Colonic mucosa (tissue), 4 donors: ENCODE data around the gene INO80. TPM values are rescaled to one million over a fixed set of nuclear protein-coding genes. Genes with fewer than 3 reads are reported as not detected.

Experiments used
- DNase-seq: peaks from one replicate; pipeline ENCODE4 v3.0.0-alpha.2; 2020
- H3K27ac ChIP-seq: fragments of 200-600 bp; one replicate; pipeline ENCODE4 v1.8.0; 2021
- H3K27me3 ChIP-seq: fragments of 200-600 bp; one replicate; pipeline ENCODE4 v1.8.0; 2021
- H3K36me3 ChIP-seq: fragments of 200-600 bp; one replicate; pipeline ENCODE4 v1.8.0; 2021
- H3K4me1 ChIP-seq: fragments of 200-600 bp; one replicate; pipeline ENCODE4 v1.8.0; 2021; ENCODE audit warnings: mild to moderate bottlenecking
- H3K4me3 ChIP-seq: fragments of 200-600 bp; one replicate; pipeline ENCODE4 v1.8.0; 2021
- H3K9ac ChIP-seq, 2 donors: one replicate each; pipeline ENCODE4 v1.7.0; 2013; ENCODE audit warnings: control low read depth in 2 of 2, low read depth in 2 of 2, low read length in 2 of 2
- H3K9me3 ChIP-seq: fragments of 200-600 bp; one replicate; pipeline ENCODE4 v1.8.0; 2021
- intact Hi-C: fragments of 100-400 bp; cut with DNase I; formaldehyde crosslinking; loops from one replicate; pipeline ENCODE4 v1.14.1; 2022
- total RNA-seq, 2 donors: library from RNA; stranded (reverse); fragmentation: NEBNext Ultra II Directional in 1 of 2; extraction: Animal tissue kit (Norgen Biotek cat#: 25700) in 1 of 2; gene quantifications; one replicate each; pipeline ENCODE4 v1.2.1, GENCODE V29; 2021
- TF ChIP-seq, protein P1 (sequence below): fragments of 200-600 bp; IDR thresholded peaks from one replicate; pipeline ENCODE4 v1.8.0; 2022; ENCODE audit warnings: antibody characterized with exemption, mild to moderate bottlenecking
- donor health status: healthy.
- donor health status: DM: no; HTN: no; CAD: no.
- donor health status: DM: no; HTN: no; CAD: no.

Gene INO80
- total RNA-seq, 2 donors from 2014 or later, result 17.6 to 27.4 TPM

DNA sequence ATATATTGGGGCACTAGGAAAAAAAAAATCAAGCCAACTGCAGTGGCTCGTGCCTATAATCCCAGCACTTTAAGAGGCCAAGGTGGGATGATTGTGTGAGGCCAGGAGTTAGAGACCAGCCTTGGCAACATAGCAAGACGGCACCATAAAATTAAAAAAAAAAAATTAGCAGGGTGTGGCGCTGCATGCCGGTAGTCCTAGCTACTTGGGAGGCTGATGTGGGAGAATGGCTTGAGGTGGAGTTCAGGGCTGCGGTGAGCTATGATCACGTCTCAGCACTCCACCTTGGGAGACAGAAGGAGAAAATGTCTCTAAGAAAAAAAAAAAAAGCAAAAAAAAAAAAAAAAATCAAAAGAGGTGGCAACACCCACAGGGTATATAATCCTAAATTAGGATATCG, 49.6 kb downstream of the INO80 start:
- no peak overlapping the region for H3K4me3 ChIP-seq
- H3K9ac ChIP-seq, result no peak overlapping the region
- TF ChIP-seq, protein P1, sequence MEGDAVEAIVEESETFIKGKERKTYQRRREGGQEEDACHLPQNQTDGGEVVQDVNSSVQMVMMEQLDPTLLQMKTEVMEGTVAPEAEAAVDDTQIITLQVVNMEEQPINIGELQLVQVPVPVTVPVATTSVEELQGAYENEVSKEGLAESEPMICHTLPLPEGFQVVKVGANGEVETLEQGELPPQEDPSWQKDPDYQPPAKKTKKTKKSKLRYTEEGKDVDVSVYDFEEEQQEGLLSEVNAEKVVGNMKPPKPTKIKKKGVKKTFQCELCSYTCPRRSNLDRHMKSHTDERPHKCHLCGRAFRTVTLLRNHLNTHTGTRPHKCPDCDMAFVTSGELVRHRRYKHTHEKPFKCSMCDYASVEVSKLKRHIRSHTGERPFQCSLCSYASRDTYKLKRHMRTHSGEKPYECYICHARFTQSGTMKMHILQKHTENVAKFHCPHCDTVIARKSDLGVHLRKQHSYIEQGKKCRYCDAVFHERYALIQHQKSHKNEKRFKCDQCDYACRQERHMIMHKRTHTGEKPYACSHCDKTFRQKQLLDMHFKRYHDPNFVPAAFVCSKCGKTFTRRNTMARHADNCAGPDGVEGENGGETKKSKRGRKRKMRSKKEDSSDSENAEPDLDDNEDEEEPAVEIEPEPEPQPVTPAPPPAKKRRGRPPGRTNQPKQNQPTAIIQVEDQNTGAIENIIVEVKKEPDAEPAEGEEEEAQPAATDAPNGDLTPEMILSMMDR, result no peak
- no peak for DNase-seq
- H3K27ac ChIP-seq, result no peak overlapping the region
- H3K4me1 ChIP-seq, result no peaks in the 10 kb centered on the region
- peaks cover 5% of the 10 kb centered on the region for H3K36me3 ChIP-seq
- no peaks in the 10 kb centered on the region for H3K27me3 ChIP-seq
- intact Hi-C loops, result no loop called here
- no peaks in the 10 kb centered on the region for H3K9me3 ChIP-seq

DNA sequence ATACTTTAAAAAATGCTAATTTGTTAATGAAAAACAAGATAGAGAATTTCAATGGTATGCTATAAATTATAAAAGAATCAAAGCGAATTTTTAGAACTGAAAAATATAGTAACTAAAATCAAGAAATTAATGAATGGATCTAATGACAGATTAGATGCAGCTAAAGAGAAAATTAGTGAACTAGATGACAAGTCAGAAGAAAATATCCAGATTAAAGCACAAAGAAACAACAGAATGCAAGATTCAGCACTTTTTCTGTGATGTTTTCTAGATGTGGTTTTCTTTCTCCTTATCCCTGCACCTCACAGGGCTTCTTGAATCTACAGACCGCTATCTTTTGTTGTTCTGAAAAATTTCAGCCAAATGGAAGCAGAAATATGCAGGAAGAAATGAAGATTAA, 54.4 kb downstream of the INO80 start:
- intact Hi-C loops, result no loop called here
- no peak overlapping the region for H3K9ac ChIP-seq
- H3K27ac ChIP-seq, result no peak overlapping the region
- no peak overlapping the region for H3K4me3 ChIP-seq
- no peak for DNase-seq
- H3K4me1 ChIP-seq, result no peaks in the 10 kb centered on the region
- H3K27me3 ChIP-seq, result no peaks in the 10 kb centered on the region
- H3K36me3 ChIP-seq, result peaks cover 4% of the 10 kb centered on the region
- TF ChIP-seq, protein P1, result no peak
- H3K9me3 ChIP-seq, result no peaks in the 10 kb centered on the region

DNA sequence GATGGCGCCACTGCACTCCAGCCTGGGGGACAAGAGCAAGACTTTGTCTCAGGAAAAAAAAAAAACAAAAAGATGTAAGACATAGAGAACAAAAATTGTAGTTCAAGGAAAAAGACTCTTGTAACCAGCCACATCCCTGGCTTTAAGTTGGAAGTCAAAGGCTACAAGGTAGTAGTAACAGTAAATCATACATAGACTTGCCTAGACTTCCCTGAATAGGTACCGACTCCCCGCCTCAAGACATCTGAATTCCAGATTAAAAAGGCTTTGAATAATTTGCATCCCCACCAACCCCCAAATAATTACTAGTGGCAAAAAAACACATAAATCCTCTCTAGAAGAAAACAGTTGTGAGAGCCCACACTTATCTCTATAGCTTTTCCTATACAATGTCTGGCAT, 55.6 kb downstream of the INO80 start:
- no peak for DNase-seq
- intact Hi-C loops, result no loop called here
- no peak overlapping the region for H3K9ac ChIP-seq
- peaks cover 4% of the 10 kb centered on the region for H3K36me3 ChIP-seq
- TF ChIP-seq, protein P1, result no peak
- no peaks in the 10 kb centered on the region for H3K4me1 ChIP-seq
- no peak overlapping the region for H3K4me3 ChIP-seq
- no peaks in the 10 kb centered on the region for H3K27me3 ChIP-seq
- no peaks in the 10 kb centered on the region for H3K9me3 ChIP-seq
- H3K27ac ChIP-seq, result no peak overlapping the region

DNA sequence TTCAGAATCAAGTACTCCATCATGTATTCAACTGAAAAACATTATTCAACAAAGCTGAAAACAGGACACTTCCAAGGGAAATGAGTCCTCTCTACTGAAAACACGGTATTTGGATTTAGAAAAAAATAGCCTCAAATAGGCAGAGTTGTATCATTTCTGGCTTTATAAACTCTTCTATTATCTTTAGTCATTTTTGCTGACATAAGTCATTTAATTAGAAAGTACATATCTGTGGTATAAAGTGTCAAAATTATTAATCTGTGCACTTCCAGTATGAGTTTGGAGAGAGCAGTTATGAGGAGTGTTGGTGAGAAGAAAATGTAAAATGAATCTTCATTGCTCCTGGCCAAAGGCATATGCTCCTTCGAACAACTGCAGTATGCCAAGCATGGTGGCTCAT, 59.3 kb downstream of the INO80 start:
- TF ChIP-seq, protein P1, result no peak
- intact Hi-C loops, result no loop called here
- Histone ChIP-seq H3K4me3 (no peak overlapping the region), H3K9ac (no peak overlapping the region), H3K9me3 (no peaks in the 10 kb centered on the region), H3K27me3 (no peaks in the 10 kb centered on the region), H3K27ac (no peak overlapping the region), H3K4me1 (no peaks in the 10 kb centered on the region), H3K36me3 (peaks cover 10% of the 10 kb centered on the region)
- DNase-seq, result no peak

DNA sequence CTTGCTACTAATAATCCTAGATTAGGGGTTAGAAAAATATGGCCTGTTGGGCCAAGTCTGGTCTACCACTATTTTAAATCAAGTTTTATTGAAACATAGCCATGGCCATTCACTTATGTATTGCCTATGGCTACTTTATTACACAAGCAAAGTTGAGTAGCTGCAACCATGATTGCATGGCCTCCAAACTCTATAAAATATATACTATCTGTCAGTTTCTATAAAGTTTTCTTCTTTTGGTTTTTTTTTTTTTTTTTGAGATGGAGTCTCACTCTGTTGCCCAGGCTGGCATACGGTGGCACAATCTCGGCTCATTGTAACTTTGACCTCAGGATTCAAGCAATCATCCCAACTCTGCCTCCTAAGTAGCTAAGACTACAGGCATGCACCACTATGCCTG, 60.4 kb downstream of the INO80 start:
- DNase-seq, result no peak
- Histone ChIP-seq H3K9ac (no peak overlapping the region), H3K4me1 (no peaks in the 10 kb centered on the region), H3K27ac (no peak overlapping the region), H3K9me3 (no peaks in the 10 kb centered on the region), H3K27me3 (no peaks in the 10 kb centered on the region), H3K4me3 (no peak overlapping the region), H3K36me3 (peaks cover 14% of the 10 kb centered on the region)
- intact Hi-C loops, result no loop called here
- TF ChIP-seq, protein P1, result no peak

DNA sequence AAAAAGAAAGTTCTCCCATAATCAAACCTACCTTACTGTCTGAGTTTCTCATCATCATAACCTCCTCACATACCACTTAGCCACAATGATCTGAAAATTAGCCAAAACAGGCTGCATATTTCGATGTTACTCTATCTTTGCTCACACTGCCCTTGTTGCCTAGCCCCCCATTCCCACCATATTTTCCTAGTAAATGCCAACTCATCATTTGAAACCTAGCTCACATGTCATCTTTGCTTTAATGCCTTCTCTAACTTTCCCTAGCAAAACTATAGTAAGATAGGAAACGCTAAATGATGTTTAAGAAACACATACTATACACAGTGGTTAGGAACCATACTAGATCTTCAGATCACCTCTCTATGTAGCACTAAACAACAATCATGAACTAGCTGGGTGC, 64.9 kb downstream of the INO80 start:
- H3K27ac ChIP-seq, result no peak overlapping the region
- DNase-seq, result no peak
- intact Hi-C loops, result no loop called here
- TF ChIP-seq, protein P1, result no peak
- H3K9ac ChIP-seq, result no peak overlapping the region
- peaks cover 11% of the 10 kb centered on the region for H3K36me3 ChIP-seq
- no peaks in the 10 kb centered on the region for H3K9me3 ChIP-seq
- no peak overlapping the region for H3K4me3 ChIP-seq
- H3K27me3 ChIP-seq, result no peaks in the 10 kb centered on the region
- no peaks in the 10 kb centered on the region for H3K4me1 ChIP-seq
